Astrocyte (in vitro differentiated cells and primary cell): Measurements from ENCODE around the gene ZDHHC14. TPM values are rescaled to one million over a fixed set of nuclear protein-coding genes. Genes with fewer than 3 reads are reported as not detected.

Source experiments
- DNase-seq: peaks from one replicate; pipeline ENCODE4 v3.0.0-alpha.2; 2010; ENCODE audit warnings: low read depth
- FAIRE-seq: peaks from 2 replicates; lab custom pipeline; 2011; peaks lifted over from hg19 to GRCh38; lab: Jason Lieb, UNC
- H2AFZ ChIP-seq: 2 replicates; pipeline ENCODE4 v1.6.0; 2012; ENCODE audit warnings: low read depth, low read length, inconsistent platforms
- H3K27ac ChIP-seq: 2 replicates; pipeline ENCODE4 v1.5.1; 2011; ENCODE audit warnings: low read depth, low read length, inconsistent platforms
- H3K27me3 ChIP-seq: 2 replicates; pipeline ENCODE4 v1.6.0; 2011; ENCODE audit warnings: low read length, inconsistent platforms; ENCODE audit not compliant: insufficient read depth
- H3K36me3 ChIP-seq: 2 replicates; pipeline ENCODE4 v1.5.1; 2011; ENCODE audit warnings: low read length, inconsistent platforms; ENCODE audit not compliant: insufficient read depth
- H3K4me1 ChIP-seq: 2 replicates; pipeline ENCODE4 v1.5.1; 2011; ENCODE audit warnings: low read length, inconsistent platforms; ENCODE audit not compliant: insufficient read depth
- H3K4me2 ChIP-seq: 2 replicates; pipeline ENCODE4 v1.6.0; 2012; ENCODE audit warnings: low read length, inconsistent platforms
- H3K4me3 ChIP-seq: 2 replicates; pipeline ENCODE4 v1.5.1; 2011; ENCODE audit warnings: low read depth, mild to moderate bottlenecking, low read length, inconsistent platforms; ENCODE audit not compliant: insufficient read depth
- H3K79me2 ChIP-seq: 2 replicates; pipeline ENCODE4 v1.6.0; 2012; ENCODE audit warnings: mild to moderate bottlenecking, low read length, inconsistent platforms; ENCODE audit not compliant: insufficient read depth
- H3K9ac ChIP-seq: 2 replicates; pipeline ENCODE4 v1.6.0; 2012; ENCODE audit warnings: mild to moderate bottlenecking, low read length, inconsistent platforms
- H3K9me3 ChIP-seq: 2 replicates; pipeline ENCODE4 v1.5.1; 2012; ENCODE audit warnings: low read depth, mild to moderate bottlenecking, low read length, inconsistent platforms; ENCODE audit not compliant: insufficient read depth
- H4K20me1 ChIP-seq: 2 replicates; pipeline ENCODE4 v1.6.0; 2012; ENCODE audit warnings: low read length, inconsistent platforms; ENCODE audit not compliant: insufficient read depth
- H3K27ac Mint-ChIP-seq: one replicate; pipeline ENCODE4 v1.8.0; 2021; ENCODE audit warnings: mild to moderate bottlenecking, mixed read lengths; ENCODE audit not compliant: unreplicated experiment
- H3K27me3 Mint-ChIP-seq: one replicate; pipeline ENCODE4 v1.8.0; 2021; ENCODE audit warnings: low read depth, mixed read lengths; ENCODE audit not compliant: unreplicated experiment
- H3K36me3 Mint-ChIP-seq: one replicate; pipeline ENCODE4 v1.8.0; 2021; ENCODE audit warnings: low read depth, mixed read lengths; ENCODE audit not compliant: unreplicated experiment
- H3K4me1 Mint-ChIP-seq: one replicate; pipeline ENCODE4 v1.8.0; 2021; ENCODE audit warnings: low read depth, mixed read lengths; ENCODE audit not compliant: unreplicated experiment
- H3K4me3 Mint-ChIP-seq: one replicate; pipeline ENCODE4 v1.8.0; 2021; ENCODE audit warnings: mild to moderate bottlenecking, moderate library complexity, mixed read lengths; ENCODE audit not compliant: unreplicated experiment
- H3K9me3 Mint-ChIP-seq: one replicate; pipeline ENCODE4 v1.8.0; 2021; ENCODE audit warnings: mild to moderate bottlenecking, mixed read lengths; ENCODE audit not compliant: unreplicated experiment
- EZH2 ChIP-seq: IDR thresholded peaks from 2 replicates; pipeline ENCODE4 v1.6.1; 2012; ENCODE audit warnings: mild to moderate bottlenecking, low read length, inconsistent platforms; ENCODE audit not compliant: insufficient read depth
- total RNA-seq: library from RNA; stranded (reverse); gene quantifications from 2 replicates; pipeline ENCODE4 v1.2.1, GENCODE V29; 2021
- TF ChIP-seq, protein P1 (sequence below): IDR thresholded peaks from 2 replicates; pipeline ENCODE4 v1.5.1; 2011; ENCODE audit warnings: low read depth, mild to moderate bottlenecking, inconsistent platforms, low read length, moderate library complexity; ENCODE audit not compliant: insufficient read depth

The ZDHHC14 gene
- total RNA-seq, 1 donor from 2014 or later, result 7.2 TPM

DNA sequence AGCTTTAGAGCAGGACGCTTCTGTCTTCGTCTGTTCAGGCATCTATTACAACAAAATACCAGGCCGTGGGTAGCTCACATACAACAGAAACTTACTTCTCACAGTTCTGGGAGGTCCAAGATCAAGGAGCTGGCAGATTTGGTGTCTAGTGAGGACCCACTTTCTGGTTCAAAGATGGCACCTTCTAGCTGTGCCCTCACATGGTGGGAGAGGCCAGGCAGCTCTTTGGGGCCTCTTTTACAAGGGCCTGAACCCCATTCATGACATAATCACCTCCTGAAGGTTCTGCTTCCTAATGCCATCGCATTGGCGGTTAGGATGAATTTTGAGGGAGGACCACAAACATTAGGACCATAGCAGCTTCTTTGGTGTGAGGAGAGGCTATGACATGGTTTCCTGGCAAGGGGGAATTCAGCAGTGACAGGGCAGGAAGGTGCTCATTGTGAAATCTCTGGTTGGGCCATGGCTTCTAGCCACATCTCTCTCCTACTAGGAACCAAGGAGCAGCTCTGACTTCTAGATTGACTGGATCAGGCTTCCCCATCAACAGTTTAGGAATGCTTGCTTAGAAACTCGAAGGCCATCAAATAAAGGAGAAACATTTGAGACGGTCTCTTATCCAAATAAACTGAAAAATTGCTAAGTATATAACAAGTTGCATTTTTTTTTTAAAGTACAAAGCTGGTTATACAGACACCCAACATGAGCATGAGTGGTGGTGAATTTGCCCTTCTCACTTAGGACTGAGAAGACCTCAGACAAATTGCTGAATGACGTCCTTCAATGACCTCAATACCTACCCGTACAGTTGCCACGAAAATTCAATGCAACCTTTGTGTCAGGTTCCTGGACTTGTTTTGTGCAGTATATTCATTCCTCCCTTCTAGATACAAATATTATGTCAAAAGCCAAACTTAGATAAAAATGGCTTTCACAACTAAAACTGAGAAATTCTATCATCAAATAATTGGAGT lies 140.7 kb downstream of the ZDHHC14 start:
- H2AFZ ChIP-seq, result no peak overlapping the region
- no peak overlapping the region for H3K9ac ChIP-seq
- H3K4me1 ChIP-seq, result no peaks in the 10 kb centered on the region
- TF ChIP-seq, protein P1, sequence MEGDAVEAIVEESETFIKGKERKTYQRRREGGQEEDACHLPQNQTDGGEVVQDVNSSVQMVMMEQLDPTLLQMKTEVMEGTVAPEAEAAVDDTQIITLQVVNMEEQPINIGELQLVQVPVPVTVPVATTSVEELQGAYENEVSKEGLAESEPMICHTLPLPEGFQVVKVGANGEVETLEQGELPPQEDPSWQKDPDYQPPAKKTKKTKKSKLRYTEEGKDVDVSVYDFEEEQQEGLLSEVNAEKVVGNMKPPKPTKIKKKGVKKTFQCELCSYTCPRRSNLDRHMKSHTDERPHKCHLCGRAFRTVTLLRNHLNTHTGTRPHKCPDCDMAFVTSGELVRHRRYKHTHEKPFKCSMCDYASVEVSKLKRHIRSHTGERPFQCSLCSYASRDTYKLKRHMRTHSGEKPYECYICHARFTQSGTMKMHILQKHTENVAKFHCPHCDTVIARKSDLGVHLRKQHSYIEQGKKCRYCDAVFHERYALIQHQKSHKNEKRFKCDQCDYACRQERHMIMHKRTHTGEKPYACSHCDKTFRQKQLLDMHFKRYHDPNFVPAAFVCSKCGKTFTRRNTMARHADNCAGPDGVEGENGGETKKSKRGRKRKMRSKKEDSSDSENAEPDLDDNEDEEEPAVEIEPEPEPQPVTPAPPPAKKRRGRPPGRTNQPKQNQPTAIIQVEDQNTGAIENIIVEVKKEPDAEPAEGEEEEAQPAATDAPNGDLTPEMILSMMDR, result no peak
- no peak for TF ChIP-seq EZH2
- no peak overlapping the region for H3K4me2 ChIP-seq
- H3K79me2 ChIP-seq, result no peaks in the 10 kb centered on the region
- H3K9me3 ChIP-seq, result no peaks in the 10 kb centered on the region
- peaks cover 6% of the 10 kb centered on the region for H3K4me1 Mint-ChIP-seq
- FAIRE-seq (no peak), DNase-seq (no peak)
- H3K27me3 ChIP-seq, result no peaks in the 10 kb centered on the region
- no peaks in the 10 kb centered on the region for H4K20me1 ChIP-seq
- peaks cover 7% of the 10 kb centered on the region for H3K36me3 Mint-ChIP-seq
- H3K4me3 Mint-ChIP-seq, result no peak overlapping the region
- no peak overlapping the region for H3K27ac ChIP-seq
- H3K36me3 ChIP-seq, result no peaks in the 10 kb centered on the region
- H3K27ac Mint-ChIP-seq, result no peak overlapping the region
- no peak overlapping the region for H3K4me3 ChIP-seq
- peaks cover 17% of the 10 kb centered on the region for H3K27me3 Mint-ChIP-seq
- H3K9me3 Mint-ChIP-seq, result peaks cover 2% of the 10 kb centered on the region

DNA sequence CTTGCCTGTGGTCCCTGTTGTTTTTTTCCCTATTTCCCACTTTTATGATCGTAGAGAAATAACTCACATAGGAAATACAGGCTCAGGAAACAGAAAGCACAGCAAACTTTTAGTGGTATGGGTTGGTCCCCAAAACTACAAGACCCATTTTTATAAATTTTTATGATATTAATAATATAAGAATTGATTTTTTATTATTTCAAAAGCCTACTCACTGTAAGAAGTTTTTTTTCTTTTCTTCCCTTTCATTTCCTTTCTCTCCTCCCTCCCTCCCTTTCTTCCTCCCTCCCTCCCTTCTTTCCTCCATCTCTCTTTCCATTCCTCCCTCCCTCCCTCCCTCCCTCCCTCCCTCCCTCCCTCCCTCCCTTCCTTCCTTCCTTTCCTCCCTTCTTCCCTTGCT lies 141.5 kb downstream of the ZDHHC14 start:
- H3K36me3 ChIP-seq, result no peaks in the 10 kb centered on the region
- H4K20me1 ChIP-seq, result no peaks in the 10 kb centered on the region
- Mint-ChIP-seq H3K27ac (no peak overlapping the region), H3K4me3 (no peak overlapping the region), H3K27me3 (peaks cover 22% of the 10 kb centered on the region), H3K9me3 (peaks cover 2% of the 10 kb centered on the region), H3K4me1 (peaks cover 6% of the 10 kb centered on the region), H3K36me3 (peaks cover 7% of the 10 kb centered on the region)
- no peak overlapping the region for H3K27ac ChIP-seq
- no peaks in the 10 kb centered on the region for H3K79me2 ChIP-seq
- FAIRE-seq, result no peak
- no peak for TF ChIP-seq EZH2
- TF ChIP-seq, protein P1, result no peak
- no peaks in the 10 kb centered on the region for H3K9me3 ChIP-seq
- H2AFZ ChIP-seq, result no peak overlapping the region
- H3K4me3 ChIP-seq, result no peak overlapping the region
- no peaks in the 10 kb centered on the region for H3K27me3 ChIP-seq
- no peaks in the 10 kb centered on the region for H3K4me1 ChIP-seq
- no peak overlapping the region for H3K4me2 ChIP-seq
- DNase-seq, result no peak
- H3K9ac ChIP-seq, result no peak overlapping the region

DNA sequence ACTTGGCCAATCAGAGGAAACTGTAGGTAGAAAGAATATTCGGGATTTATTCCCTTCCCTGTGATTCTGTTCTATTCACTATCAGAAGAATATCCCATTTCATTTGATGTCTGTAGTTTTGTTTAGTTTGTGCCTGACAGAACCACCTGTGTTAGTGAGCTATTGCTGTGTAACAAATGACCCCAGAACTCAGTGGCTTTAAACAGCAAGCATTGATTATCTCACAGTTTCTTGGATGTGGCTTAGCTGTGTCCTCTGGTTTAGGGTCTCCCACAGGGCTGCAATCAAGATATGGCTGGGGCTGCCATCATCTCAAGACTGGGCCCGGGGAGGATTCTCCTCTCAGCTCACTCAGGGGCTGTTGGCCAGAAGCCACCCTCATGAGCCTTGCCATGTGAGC lies 143.7 kb downstream of the ZDHHC14 start:
- Histone ChIP-seq H3K36me3 (no peaks in the 10 kb centered on the region), H3K4me2 (no peak overlapping the region), H3K27ac (no peak overlapping the region), H3K9ac (no peak overlapping the region), H2AFZ (no peak overlapping the region), H3K9me3 (no peaks in the 10 kb centered on the region), H3K4me3 (no peak overlapping the region), H3K79me2 (no peaks in the 10 kb centered on the region), H3K4me1 (no peaks in the 10 kb centered on the region), H3K27me3 (no peaks in the 10 kb centered on the region), H4K20me1 (no peaks in the 10 kb centered on the region)
- no peak overlapping the region for H3K27ac Mint-ChIP-seq
- peaks cover 9% of the 10 kb centered on the region for H3K4me1 Mint-ChIP-seq
- peaks cover 23% of the 10 kb centered on the region for H3K27me3 Mint-ChIP-seq
- DNase-seq (no peak), FAIRE-seq (no peak)
- TF ChIP-seq, protein P1, result no peak
- no peak for TF ChIP-seq EZH2
- peaks cover 2% of the 10 kb centered on the region for H3K9me3 Mint-ChIP-seq
- no peak overlapping the region for H3K4me3 Mint-ChIP-seq
- peaks cover 7% of the 10 kb centered on the region for H3K36me3 Mint-ChIP-seq
